HG03558 (cell line): ENCODE results near the gene SLC23A3.
A peak's percentile ranks its signal among the peaks of the same experiment; 100 is the strongest.

Experiments used
- ATAC-seq: cut with Tn5 transposase; IDR thresholded peaks from one replicate; pipeline ENCODE4 v1.9.1; 2021; ENCODE audit warnings: moderate number of reproducible peaks; ENCODE audit not compliant: unreplicated experiment; ENCODE audit errors: extremely low read depth

The SLC23A3 gene, protein sequence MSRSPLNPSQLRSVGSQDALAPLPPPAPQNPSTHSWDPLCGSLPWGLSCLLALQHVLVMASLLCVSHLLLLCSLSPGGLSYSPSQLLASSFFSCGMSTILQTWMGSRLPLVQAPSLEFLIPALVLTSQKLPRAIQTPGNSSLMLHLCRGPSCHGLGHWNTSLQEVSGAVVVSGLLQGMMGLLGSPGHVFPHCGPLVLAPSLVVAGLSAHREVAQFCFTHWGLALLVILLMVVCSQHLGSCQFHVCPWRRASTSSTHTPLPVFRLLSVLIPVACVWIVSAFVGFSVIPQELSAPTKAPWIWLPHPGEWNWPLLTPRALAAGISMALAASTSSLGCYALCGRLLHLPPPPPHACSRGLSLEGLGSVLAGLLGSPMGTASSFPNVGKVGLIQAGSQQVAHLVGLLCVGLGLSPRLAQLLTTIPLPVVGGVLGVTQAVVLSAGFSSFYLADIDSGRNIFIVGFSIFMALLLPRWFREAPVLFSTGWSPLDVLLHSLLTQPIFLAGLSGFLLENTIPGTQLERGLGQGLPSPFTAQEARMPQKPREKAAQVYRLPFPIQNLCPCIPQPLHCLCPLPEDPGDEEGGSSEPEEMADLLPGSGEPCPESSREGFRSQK

GRCh38 chr2:219169930-219170654 lies at the start of gene SLC23A3:
SLC23A3 (minus strand) TSS chr2:219170029; CDS start chr2:219169984, 45 bp downstream.
- no peak for ATAC-seq

DNA sequence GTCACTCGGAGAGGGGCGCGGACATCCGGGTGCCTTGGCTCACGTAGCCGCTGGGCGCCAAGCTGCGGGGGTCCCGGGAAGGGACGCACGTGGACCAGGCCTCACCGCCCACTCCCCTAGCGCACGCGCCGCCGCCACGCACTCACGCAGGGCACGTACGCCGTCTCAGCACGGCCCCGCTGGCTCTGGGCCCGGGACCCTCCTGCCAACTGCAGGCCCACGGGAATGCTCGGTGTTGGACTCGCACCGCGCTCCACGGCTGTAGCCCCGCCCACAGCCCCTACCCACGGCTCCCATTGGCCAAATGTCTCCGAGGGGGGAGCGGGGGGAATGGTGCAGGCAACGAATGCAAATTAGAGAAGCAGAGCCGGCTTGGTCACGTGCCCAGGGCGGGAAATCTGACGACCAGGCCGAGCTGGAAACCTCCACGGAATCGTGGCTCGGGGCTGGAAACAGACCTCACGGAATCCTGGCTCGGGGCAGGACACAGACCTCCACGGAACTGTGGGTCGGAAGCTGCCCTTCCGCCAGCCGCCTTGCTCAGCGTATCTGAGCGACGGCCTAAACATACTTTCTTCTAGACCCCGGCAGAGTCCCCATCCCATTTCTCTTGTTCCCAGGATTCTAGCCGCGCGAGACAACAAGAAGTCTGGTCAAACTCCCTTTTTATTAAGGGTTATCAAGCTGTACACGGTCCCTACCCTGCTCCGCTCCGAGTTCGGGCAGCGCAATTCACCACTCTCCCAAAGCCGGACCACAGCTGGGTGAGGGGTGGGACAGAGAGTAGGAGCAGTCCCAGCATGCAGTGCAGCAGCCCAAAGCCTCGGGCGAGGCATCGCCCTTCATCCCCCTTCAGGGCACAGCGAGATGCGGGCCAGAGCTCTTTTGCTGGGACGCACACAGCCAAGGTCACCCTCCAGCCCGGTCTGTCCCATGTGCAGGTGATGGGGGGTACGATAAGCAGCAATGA lies 49.2 kb upstream of the SLC23A3 start, which contains the start of gene ABCB6:
ABCB6 (minus strand) TSS at position 227 of the 970 bp plus-strand sequence. CDS start 285 bp downstream, outside the sequence.
- no peak for ATAC-seq

GRCh38 chr2:219218217-219218731 lies 48.4 kb upstream of the SLC23A3 start:
- ATAC-seq, result no peak

GRCh38 chr2:219216535-219216915 lies 46.7 kb upstream of the SLC23A3 start:
- no peak for ATAC-seq

DNA sequence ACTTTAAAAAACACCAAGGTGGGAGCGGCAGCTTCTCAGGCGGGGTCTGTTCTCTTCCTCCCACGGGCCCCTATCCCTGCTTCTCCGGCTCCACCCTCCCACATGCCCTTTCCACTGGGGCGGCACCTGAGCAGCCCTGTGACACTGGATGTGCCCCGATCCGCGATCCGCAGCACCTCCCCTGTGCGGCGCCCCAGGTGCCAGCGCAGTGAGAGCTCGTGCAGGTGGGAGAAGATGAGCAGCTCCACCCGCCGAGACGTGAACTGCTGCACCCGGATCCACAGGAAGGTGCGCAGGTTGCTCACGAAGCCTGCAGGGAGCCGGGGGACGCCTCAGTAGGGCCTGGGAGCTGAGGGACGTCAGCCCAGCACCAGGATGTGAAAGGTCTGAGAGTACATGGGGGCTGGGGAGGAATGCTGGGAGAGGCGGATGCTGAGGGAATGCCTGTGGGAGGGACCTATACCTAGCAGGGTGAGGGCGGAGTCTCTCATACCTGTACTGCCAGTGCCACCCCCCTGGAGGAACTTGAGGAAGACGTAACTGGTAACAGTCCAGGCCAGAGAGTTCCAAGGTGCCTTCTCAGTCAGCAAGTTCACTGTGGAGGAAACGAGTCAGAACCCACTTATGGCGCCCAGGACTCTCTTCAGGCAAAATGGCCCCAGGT lies 46.2 kb upstream of the SLC23A3 start:
- no peak for ATAC-seq

GRCh38 chr2:219214786-219215185 lies 45.0 kb upstream of the SLC23A3 start:
- no peak for ATAC-seq

DNA sequence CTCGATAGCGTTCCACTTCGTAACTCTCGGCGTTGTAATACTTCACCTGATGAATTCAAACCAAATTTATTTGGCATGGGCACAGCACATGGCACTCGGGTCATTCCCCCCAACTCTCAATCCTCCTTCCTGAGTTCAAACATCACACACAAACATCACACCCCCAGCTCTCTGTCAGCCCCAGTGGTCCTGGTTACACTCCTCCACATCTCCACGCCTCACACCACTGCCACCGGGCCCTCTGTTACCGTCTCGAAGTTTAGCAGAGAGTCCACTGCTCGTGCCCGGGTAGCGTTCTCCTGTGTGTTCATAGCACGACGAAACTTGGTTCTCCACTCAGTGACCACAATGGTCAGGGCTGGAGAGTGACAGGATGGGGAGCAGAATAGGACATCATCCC lies 44.3 kb upstream of the SLC23A3 start:
- no peak for ATAC-seq

DNA sequence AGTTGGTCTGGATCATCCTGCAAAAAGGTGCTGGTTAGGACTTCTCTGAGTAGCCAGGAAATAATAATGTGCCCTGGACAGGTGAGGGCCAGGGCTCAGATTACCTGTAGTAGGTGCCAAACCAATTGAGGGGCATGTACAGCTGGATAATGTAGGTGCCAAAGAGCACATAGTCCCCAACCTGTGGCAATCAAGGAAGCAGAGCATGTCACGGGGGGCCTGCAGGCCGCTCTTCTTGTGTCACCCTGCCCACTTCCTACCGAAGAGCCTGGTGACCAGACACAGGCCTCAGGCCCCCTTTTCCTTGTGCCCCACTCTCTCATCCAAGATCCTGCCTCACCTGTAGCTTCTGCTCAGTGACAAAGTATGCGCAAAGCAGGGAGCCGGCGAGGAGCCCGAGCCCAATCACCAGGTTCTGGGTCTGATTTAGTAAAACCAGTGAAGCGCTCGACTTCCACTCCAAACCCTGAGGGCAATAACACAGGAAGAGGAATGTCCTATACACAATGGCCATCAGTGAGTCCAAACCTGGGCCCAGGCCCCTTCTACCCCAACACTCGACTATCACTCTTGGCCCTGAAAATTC lies 43.8 kb upstream of the SLC23A3 start:
- ATAC-seq, result no peak

- ATAC-seq, result no peak
These were observed 43.2 kb upstream of the SLC23A3 start for GRCh38 chr2:219213026-219213415.

- no peak for ATAC-seq
These were observed 41.1 kb upstream of the SLC23A3 start for GRCh38 chr2:219210886-219211362.

GRCh38 chr2:219210196-219210885 lies 40.5 kb upstream of the SLC23A3 start:
- no peak for ATAC-seq

DNA sequence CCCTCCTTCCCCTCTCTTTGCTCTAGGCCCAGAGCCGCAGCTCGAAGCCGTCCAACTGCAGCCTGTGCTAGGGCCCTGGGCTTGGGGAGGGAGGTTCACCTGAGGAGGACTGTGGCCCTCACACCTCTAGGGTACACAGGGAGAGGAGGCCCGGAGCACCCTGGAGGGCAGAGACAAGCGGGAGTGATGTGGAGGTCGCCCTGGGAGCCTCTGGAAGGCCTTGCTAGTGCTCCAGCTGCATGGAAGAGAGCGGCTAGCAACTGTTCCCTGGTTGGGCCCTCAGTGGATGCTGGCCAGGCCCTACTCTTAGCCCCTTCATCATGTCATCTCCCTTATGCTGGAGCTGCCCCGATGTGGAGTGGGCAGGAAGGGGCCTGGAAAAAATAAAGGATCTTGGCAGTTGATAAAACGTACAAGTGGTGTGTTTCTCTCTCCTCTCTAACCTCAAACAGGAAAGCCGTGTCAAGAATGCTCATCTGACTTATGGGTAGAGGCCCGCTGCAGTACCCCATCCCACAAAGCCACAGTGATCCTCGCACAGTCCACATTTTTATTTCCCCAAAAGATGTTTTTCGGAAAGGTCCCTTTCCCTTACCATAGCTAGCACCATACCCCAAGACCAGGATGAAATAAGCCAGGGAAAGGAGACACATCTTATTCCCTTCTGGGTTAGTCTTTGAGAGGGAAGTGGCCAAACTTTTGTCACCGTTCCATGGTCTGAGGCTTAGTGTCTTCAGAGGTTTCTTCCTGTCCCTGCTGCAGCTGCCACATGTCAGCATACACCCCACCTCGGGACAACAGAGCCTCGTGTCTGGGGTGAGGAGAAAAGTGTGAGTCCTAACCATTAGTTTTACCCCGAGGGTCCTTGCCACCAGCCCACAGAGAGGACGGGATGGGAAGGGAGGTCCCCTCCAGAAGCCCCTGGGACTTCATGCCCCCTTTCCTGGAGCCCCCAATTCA lies 39.7 kb upstream of the SLC23A3 start:
- no peak for ATAC-seq

GRCh38 chr2:219207884-219208740 lies 38.3 kb upstream of the SLC23A3 start:
- ATAC-seq, result no peak

DNA sequence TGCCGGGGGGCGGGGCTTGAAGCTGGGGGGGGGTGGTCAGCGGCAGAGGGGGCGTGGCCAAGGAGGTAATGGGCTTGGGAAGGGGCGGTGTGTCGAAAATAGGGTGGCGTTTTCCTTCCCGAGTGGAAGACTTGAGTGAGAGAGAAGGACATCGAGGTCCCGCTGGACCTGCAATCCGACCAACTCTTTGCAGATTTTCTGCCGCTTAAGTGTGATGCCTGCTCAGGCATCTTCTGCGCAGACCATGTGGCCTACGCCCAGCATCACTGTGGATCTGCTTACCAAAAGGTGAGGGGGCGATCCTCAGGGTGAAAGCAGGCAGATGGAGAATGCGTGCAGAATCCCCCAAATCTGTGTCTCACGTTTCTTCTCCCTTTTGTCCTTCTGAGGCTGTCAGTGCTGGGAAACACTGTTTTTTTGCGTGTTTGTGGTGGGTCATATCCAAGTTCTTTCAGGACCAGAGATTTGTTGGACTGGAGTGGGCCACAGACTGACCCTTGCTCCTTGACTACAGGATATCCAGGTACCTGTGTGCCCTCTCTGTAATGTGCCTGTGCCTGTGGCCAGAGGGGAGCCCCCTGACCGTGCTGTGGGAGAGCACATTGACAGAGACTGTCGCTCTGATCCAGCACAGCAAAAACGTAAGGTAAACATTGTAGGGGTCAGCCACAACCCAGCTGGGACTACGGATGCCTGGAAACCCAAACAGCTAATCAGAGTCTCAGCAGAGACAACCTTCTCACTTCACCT lies 37.5 kb upstream of the SLC23A3 start:
- no peak for ATAC-seq

DNA sequence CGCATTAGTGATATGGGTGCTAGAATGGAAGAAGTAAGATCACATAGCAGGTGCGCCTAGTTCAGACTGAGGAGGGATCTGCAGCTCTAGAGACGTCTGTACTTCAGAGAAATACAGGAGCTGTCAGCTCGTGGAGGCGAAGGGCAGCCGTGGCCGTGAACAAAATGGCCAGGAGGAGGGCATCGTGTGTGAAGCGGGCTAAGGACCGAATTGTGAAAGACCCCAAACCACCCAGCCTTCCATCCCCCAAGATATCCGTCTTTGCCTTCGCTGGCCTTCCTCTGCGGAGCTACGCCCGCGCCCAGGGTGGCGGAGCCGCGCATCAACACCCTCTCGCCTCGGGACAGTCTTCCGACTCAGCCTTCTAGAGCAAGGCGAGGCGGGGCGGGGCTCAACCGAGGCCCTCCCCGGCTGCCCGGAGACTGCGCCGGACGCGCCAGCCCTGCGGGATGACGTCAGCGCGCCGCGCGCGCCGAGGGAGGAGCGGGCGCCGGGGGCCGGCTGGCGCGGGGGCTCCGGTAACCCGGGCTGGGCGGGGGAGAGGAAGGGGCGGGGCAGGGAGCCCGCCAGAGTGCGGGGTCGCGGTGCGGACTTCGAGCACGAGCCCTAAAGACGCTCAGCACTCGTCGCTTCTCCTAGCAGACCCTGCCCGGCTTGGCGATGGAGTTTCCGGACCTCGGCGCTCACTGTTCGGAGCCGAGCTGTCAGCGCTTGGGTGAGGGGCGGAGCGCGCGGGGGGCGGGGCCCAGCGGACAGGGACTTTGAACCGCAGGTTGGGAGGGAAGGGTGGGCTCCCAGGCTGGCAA lies 36.7 kb upstream of the SLC23A3 start, which contains the start of gene ZFAND2B:
ZFAND2B (plus strand) TSS at position 455 of the 806 bp plus-strand sequence; CDS start at position 661, 206 bp downstream.
- ATAC-seq, result peak; percentile 83
